Measurements from ENCODE around the gene GPLD1.

GPLD1 gene

DNA sequence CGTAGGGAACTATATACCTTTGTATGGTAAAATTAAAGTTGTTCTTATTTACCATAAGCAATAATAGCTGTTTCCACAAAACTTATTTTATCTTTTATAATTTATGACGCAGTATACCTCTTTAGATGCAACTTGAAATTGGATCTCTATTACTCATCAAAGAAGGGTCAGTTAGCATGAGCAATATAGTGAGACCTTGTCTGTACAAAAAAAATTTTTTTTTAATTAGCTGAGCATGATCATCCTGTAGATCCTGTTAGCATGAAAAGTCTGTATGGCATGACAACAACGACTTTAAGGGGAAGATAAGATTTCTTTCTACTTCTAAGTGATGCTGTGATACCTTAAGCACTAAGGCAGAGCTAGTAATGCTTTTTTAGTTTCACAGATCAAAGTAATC lies 11.3 kb upstream of the GPLD1 start:
- DNase-seq: no peak

DNA sequence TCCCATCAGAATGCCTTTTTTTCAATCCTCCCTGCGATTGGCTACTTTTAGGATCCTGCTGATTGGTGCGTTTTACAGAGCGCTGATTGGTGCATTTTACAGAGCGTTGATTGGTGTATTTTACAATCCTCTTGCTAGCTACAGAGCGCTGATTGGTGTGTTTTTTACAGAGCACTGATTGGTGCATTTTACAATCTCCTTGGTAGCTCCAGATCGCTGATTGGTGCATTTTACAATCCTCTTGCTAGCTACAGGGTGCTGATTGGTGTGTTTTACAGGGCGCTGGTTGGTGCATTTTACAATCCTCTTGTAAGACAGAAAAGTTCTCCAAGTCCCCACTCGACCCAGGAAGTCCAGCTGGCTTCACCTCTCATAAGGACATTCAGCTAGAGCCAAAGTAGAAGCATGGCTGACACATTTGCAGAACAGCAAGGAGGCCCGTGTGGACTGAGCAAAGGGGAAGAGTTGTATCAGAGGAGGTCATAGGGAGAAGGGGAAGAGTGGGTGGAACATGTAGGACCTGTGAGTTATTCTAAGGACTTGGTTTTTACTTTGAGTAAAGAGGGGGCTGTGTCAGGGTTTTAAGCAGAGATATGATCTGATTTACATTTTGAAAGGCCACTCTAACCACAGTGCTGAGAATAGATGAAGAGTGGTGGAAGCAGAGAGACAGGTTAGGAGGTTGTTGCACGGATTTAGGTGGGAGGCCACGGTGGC lies 8.0 kb upstream of the GPLD1 start:
- DNase-seq: no peak

- peak; percentile 76 for DNase-seq
These were observed 5.7 kb upstream of the GPLD1 start, which contains the start of gene ALDH5A1 for GRCh38 chr6:24494821-24495795. Gene ALDH5A1 (plus strand): TSS chr6:24494969. CDS start chr6:24494997, 28 bp downstream.

DNA sequence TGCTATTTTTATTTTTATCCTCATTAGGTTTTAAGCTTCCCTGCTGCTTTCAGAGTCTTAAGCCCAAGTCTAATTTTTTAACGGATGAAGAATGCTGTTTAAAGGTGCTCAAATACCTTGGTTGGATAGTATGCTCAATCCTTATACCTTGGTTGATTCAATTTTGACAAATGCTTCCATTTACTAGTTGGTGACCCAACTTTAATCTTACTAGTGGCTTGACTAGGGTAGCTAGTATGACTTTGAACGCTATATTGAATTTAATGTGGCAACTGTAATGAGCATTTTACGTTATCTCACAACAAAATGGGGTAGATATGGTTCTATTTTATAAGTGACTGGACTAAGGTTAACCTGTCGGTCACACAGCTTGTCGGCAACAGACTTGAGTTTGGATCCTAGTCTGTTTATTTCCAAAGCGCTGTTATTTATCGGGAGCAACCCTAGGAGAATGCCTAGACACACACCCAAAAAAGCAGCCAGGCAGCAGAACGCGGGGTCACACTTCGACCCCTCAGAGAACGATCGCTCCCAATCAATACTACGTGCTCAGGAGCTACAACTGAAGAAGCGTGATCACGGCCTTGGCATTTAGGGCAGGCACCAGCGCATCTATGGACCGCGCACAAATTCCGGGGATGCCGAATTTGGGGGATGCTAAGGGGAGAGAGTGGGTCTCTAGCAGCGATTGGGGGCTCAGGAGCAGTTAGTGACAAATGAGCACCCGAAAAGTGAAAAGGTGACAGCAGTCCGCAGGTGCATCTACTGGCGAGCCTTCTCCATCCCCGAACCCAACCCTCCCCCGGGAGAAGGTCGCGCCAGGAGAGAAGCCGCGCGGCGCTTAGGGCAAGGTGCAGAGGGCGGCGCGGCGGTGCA lies 4.8 kb upstream of the GPLD1 start:
- no peak for DNase-seq

DNA sequence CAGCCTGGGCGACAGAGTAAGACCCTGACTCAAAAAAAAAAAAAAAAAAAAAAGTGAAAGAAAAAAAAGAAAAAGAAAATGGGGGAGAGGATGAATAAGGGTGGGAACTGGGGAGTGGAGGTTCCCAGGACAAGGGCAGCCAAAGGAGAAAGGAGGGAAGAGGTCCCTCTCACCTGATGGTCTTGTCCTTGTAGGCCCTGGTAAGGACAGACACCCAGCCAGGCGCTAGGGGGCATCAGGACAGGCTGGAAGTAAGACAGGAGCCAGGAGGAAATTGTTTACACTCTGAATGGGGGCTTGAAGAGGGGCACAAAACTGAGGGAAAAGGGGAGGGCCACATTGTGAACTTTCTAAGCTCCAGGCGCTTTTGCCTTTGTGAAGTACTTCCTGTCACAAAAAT lies 3.1 kb upstream of the GPLD1 start:
- no peak for DNase-seq

DNA sequence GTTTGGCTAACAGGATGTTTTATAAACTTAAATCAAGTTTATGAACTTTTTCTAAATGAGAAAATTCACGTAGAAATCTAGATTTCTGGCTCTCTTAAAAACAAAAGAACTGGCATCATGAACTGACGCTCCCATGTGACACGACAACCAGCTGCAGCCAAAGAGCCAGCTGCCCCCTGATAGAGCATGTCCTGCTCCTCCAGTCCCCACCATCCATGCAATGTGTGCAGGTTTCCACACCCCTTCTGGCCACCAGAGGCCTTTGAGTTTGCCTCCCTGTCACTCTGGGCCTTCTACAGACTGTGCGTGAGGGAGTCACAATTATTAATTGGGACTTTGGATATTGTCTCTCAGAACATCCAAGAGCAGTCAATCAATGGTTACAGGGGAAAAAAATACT lies 1.6 kb upstream of the GPLD1 start:
- no peak for DNase-seq

DNA sequence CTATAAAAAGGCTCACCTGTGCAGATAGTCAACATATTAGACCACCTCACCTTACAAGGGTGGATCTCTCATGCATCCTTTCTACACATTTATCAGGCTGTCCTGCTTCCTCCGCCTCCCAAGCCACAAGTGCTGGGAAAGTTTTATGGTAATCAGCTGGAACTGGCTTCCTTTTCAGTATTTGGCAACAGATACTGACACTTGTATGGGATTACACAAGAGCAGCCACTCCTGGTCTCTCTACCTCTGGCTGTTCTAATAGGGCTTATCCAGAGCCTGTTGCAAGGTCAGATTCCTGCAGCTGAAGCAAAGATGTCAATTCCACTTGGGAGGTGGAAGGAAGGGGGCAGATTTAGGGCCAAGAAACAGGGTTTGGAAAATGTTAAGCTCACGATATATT lies 503 bp upstream of the GPLD1 start:
- no peak for DNase-seq

DNA sequence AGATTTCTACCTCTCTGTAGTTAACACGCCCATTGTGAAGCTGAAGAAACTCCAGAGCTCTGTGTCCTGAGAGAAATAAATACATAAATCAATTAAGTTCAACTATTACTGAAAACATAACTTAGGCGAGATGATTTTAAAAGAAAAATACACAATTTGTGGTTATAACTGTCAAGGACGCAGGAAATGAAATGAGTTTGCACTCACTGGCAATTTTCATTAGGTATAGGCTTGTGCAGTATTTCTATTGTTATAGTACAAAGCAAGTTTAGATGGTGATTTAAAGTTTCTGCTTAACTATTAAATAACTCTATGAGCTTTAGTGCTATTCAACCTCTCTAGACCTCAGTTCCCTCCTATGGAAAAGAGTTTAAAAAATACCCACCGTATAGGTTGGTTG lies 3.3 kb downstream of the GPLD1 start:
- DNase-seq: no peak

GRCh38 chr6:24484657-24485323 lies 4.6 kb downstream of the GPLD1 start:
- DNase-seq: no peak

DNA sequence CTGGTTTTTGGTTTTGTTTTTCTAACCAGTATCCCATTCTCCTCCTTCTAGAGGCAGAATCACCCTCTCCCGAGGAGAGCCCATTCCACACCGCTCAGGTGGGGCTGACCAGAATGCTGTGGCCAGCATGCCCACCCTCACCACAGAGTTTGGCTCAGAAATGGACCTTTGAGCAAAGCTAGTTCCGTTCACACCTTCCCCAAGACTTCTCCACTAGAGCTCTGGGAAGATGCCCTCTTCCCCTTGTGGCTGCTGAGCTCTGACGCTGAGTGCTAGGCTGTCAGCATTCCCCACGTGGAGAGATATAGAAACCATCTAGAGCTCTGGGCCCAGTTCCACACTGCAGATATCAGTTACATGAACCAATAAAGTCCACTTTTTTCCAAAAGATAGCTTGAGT lies 7.9 kb downstream of the GPLD1 start:
- no peak for DNase-seq

DNA sequence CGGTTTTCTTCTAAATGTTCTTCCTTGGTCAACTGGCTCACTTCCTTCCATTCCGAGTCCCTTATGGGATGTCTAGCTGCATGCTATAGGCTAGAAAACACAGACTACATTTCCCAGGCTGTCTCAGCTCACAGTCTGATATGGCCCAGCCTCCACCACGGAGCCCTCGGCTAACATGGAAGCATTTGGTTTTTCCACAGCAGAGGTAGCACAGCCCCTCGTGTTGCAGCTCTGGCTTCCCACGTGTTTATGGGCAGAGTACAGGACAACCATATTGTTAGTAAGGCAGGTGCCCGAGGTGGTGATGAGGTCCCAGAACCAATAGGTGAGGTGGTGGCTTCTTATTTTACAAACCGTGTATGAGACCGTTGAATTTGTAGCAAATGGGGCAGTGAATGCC lies 8.7 kb downstream of the GPLD1 start:
- DNase-seq: no peak

GRCh38 chr6:24478903-24479302 lies 10.5 kb downstream of the GPLD1 start:
- no peak for DNase-seq

GRCh38 chr6:24477070-24477469 lies 12.3 kb downstream of the GPLD1 start:
- no peak for DNase-seq

DNA sequence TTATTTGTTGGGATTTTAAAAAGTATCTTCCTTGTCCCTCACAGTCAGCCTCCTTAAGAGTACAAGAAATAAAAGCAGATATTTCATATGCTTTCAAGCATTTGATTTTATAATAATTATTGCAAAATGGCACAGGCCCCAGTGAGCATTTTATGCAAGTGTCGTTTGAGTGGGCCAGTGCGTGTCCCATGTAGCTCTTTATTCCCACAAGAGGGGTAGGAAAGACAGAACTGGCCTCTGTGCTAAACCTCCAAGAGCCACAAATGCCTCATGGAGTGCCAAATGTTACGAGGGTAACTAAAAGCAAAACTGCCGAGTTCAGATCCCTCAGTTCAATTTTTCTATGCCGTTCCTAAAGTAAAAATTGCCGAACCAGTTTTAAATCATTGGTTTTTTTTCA lies 12.7 kb downstream of the GPLD1 start:
- no peak for DNase-seq

GRCh38 chr6:24472181-24472580 lies 17.2 kb downstream of the GPLD1 start:
- no peak for DNase-seq

GRCh38 chr6:24469811-24470210 lies 19.6 kb downstream of the GPLD1 start:
- DNase-seq: no peak

DNA sequence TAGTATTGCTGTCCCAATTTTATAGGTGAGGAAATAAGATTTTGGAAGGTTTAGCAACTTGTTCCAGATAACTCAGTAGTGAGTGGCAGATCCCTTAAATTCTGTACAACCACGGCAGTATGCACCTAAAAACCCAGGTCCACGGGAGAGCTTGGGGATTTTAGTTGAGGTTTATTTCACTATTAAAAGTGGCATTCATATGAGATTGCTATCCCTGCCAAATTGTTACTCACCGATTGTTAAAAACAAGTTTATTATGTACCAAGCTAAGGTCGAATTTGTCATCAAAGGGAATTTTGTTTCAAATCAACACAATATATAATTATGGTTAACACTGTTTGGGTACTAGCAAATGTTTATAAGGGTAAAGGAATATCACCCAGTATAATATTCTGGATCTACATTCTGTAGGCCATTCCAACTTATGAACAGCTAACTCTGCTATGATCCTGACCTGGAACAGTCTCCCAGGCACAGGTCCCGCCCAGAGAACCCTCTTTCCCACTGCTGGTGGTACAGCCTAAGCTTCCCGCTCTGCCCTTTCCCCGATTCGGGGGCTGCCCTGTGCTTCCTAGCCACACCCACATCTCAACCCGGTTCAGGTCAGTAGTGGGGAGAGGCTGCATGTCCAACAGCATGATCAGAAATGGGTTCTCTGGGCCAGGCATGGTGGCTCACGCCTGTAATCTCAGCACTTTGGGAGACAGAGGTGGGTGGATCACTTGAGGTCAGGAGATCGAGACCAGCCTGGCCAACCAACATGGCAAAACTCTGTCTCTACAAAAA lies 24.9 kb downstream of the GPLD1 start:
- DNase-seq: no peak

- no peak for DNase-seq
These were observed 28.4 kb downstream of the GPLD1 start for GRCh38 chr6:24460966-24461365.

DNA sequence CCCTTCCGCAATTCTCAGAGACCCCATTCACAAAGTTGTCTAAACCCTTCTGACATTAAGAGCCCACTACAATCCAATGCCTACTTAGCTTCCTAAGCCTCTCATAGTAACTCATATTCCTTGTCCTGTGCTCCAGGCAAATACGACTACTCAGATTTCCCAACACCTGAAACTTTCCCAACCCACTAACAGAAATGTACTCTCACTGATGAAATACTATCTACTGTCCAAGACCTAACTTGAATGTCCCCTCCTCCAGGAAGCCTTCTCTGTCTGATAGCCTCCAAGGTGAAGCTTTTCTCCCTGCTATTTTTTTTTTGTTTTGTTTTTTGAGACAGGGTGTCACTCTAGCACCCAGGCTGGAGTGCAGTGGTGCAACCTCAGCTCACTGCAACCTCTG lies 30.4 kb downstream of the GPLD1 start:
- no peak for DNase-seq

- DNase-seq: no peak
These were observed 31.2 kb downstream of the GPLD1 start for GRCh38 chr6:24458134-24458533.

GRCh38 chr6:24455061-24455460 lies 34.3 kb downstream of the GPLD1 start:
- no peak for DNase-seq

GRCh38 chr6:24454452-24454851 lies 34.9 kb downstream of the GPLD1 start:
- no peak for DNase-seq

All from activated CD4-positive, CD25-positive, alpha-beta regulatory T cell treated with anti-CD3 and anti-CD28 coated beads, Interleukin-2, amount 50 U/mL, for 72 hours (primary cell).